GM19240 (cell line): ENCODE data around the gene PTPRN2.
A peak's percentile ranks its signal among the peaks of the same experiment; 100 is the strongest.

Source experiments
- DNase-seq: peaks from one replicate; pipeline ENCODE4 v3.0.0; 2011; ENCODE audit warnings: low spot score; ENCODE audit not compliant: insufficient read length

The PTPRN2 gene

DNA sequence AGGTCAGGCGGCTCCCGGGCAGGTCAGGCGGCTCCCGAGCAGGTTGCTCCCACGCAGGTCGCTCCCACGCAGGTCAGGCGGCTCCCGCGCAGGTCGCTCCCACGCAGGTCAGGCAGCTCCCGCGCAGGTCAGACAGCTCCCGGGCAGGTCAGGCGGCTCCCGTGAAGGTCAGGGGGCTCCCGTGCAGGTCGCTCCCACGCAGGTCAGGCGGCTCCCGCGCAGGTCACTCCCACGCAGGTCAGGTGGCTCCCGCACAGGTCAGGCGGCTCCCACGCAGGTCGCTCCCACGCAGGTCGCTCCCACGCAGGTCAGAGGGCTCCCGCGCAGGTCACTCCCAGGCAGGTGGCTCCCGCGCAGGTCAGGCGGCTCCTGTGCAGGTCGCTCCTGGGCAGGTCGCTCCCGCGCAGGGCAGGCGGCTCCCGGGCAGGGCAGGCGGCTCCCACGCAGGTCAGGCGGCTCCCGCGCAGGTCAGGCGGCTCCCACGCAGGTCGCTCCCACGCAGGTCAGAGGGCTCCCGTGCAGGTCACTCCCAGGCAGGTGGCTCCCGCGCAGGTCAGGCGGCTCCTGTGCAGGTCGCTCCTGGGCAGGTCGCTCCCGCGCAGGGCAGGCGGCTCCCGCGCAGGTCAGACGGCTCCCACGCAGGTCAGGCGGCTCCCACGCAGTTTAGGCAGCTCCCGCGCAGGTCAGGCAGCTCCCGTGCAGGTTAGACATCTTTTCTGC, 30.7 kb downstream of the PTPRN2 start:
- DNase-seq = no peak

- DNase-seq = no peak
Observed at GRCh38 chr7:158555034-158555520, 32.5 kb downstream of the PTPRN2 start.

GRCh38 chr7:158550886-158551452, 36.7 kb downstream of the PTPRN2 start:
- DNase-seq = no peak

GRCh38 chr7:158550394-158550700, 37.3 kb downstream of the PTPRN2 start:
- DNase-seq = no peak

DNA sequence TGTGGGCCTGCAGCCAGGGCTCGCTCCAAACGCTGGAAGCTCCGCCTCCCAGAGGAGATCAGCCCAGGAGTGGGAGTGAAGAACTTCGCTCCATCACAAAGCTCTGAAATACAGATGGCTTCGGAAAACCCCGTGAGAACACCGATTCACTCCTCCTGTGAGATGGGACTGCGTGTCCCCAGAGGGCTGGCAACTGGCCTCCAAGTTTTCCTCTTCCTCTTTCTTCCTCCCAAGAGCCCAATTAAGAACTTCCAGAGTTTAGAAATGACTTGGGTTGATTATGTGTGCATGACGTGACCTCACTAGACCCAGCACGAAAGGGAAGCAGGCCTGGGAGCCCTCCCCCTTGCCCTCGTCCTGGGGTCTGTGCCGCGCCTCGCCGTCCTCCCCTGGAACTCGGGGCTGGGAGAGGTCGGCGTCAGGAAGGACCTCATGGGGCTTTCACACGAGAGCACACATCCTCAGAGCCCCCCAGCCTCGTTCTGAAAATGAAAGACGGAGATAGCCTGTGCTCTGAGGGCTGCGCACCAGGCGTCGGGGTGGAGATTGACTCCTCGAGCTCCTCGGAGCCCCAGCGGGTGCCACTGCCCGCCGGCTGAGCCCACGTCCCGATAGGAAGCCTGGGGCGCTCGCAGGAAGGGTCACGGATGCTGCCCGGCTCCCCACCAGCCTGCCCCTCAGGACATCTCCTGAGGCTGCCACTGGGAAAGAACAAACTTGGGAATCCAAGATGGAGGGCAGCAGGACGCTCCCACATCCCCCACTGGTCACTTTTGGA, 37.8 kb downstream of the PTPRN2 start:
- no peak for DNase-seq

DNA sequence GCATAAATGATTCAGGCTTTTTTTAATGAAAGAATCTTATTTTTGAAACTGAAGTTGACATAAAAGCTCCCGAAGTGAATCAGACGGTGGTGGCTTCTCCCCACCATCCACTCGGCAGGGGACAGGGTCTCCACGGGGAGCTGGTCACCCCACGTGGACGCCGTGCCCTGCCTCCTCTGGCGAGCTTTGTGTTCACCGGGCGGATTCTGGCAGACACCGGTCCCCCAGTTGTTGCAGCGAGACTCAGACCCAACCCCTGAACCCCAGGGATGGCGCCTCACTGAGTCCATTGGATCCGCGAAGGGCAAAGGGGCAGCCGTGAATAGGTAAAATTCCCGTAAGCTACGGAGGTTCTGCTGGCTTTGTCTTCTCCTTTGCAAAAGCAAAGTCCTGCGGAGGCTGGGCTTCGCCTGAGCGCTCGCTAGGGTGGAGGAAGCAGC, 38.4 kb downstream of the PTPRN2 start:
- DNase-seq = no peak

GRCh38 chr7:158548726-158549125, 38.9 kb downstream of the PTPRN2 start:
- no peak for DNase-seq

DNA sequence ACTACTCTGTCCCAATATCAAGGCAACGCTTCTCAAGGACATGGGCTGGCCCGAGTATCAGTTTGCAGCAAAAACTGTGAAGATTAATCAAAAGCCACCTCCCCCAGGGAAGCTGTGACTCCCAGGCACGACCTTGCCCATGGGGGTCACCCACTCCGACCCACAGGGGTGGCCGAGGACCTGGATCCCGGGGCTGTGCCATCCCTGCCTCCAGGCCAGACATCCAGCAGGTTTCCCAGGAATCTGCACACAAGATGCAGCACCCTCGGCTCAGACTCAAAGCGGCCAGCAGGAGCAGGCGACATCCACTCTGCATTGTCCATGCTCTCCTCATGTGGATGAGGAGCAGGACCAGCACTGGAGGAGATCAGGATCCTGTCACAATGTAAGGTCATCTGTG, 39.8 kb downstream of the PTPRN2 start:
- DNase-seq = no peak

DNA sequence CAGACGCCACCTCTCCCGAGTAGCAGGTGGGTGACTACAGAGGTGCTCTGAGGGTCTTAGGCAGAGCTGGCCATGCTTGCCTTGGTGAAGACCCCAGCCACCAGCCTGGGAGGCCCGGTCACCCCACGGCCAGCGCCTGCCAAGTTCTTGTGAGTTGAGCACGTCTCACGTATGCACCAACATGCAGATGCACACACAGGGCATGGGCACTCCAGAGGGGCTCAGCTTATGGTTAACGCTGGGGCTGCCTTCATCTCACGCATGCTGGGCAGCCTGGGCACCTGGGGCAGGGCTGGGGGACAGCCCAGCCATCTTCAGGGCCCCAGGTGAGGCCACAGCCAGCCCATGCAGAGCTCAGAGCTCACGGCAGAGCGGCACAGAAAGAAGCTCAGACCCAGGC, 41.0 kb downstream of the PTPRN2 start:
- no peak for DNase-seq

DNA sequence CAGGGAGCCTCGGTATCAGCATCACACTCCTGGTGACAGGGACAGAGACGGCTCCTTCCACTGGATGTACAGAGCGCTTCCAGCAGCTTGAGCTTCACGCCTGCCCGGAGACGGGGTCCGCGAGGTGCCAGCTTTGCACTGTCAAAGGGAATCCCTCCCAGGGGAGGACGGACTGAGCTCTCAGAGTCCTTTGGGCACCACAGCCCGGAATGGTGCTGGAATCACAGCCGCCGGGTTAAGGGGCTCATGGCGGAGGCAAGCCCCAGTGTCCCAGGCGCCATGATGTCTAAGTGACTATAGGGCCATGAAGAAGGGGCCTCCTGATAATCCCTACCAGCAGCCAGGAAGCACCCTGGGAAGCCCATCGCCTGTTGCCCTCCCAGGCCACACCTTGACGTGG, 41.4 kb downstream of the PTPRN2 start:
- no peak for DNase-seq

DNA sequence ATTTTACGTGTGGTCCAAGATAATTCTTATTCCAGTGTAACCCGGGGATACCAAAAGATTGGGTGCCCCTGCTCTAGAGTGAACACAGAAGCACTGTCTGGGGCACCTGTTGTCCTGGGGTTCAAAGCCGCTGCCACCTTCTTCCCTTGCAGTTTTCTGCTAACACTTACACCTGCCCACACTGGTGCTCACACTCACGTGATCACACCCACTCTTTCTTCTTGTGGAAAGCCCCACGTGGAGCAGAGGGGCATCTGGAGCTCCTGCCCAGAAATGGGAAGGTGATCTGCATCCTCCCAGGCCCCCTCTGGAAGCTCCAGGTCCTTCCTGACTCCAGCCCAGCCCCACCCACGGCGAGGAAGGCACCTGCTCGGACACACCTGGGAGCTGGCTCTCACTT, 42.9 kb downstream of the PTPRN2 start:
- DNase-seq = no peak

GRCh38 chr7:158543840-158544239, 43.8 kb downstream of the PTPRN2 start:
- no peak for DNase-seq

- DNase-seq = no peak
Observed at GRCh38 chr7:158542651-158543566, 44.7 kb downstream of the PTPRN2 start.

DNA sequence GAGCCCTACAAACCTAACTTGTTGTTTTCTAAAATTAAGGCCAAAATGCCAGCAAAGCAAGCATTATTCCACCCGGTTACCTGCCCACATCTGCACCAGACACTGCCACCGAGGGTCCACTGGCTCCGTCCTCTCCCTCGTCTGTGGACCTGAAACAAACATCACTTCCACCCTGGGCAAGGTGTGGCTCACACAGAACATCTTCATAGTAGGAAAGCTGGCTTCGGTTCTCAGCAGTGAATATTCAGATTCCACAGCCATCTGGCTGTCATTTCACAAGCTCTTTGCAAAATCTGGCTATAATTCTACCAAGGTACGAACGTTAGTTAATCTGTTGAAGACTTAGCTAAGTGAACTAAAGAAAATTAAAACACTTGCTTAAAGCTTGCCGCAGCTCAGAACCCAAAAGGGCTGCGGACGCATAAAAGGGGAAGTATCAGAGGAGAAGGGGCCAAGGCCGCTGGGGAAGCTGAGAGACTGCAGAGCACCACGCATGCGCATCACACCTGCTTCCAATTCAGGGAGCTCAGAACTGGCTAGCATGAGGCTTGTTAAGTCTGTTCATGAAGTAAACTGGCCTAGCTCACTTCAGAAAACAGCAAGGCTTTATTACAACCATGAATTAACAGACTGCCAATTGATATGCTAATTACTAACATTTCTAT, 46.1 kb downstream of the PTPRN2 start:
- peak; percentile 23 for DNase-seq

- DNase-seq = no peak
Observed at GRCh38 chr7:158539711-158540146, 47.9 kb downstream of the PTPRN2 start.

DNA sequence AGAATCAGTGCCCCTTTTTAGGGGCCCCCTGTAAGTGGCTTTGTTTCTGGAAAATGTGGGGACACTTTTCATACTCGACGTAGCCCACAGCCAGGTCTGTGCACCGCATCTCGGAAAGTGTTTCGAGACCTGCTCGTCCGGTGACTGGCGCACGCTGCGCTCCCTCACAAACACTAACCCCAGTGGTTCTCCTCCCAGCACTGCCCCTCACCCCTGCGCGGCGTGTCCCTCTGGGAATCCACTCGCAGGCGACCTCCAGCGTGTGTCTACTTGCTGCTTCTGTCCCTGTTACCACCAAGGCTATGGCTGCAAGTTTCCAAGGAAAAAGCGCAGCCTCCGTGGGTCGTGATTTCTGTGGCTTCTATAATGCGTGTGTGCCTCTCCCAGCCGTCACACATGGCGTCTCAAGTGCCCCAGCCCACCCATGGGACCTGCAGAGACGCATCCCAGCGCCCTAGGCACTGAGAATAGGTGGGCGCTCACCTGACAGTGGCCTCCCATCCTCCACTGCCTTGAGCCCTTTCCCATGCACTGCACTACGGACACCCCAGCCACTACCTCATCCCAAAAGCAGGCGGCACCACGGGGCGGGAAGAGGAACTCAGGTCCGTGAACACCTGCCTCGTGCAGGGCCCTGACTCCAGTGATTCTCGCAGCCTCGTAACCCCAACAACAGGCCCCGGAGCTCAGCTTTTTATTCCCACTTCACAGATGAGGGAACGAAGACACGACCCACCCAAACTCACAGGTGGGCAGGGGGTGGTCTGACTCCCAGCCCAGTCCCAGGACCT, 49.3 kb downstream of the PTPRN2 start:
- DNase-seq = no peak

GRCh38 chr7:158537516-158537882, 50.1 kb downstream of the PTPRN2 start:
- DNase-seq = no peak

GRCh38 chr7:158536871-158537515, 50.6 kb downstream of the PTPRN2 start:
- no peak for DNase-seq

DNA sequence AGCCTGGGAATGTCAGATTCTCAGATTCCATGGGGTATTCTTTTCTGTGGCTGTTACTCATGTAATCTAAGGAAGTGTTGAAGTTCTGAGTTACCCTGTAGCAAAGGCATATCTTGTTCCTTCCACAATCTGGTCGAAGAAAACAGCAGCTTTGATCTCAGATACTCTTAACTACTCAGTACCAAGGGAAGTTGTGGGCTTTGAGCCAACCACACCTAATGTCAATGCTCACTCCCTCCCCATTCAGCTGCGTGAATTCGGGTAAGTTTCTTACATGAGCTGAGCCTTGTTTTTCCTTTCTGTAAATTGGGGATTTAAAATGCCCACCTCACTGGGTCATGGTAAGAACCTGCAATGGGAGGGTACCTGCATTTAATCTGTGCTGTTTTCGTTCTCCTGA, 52.5 kb downstream of the PTPRN2 start:
- no peak for DNase-seq

DNA sequence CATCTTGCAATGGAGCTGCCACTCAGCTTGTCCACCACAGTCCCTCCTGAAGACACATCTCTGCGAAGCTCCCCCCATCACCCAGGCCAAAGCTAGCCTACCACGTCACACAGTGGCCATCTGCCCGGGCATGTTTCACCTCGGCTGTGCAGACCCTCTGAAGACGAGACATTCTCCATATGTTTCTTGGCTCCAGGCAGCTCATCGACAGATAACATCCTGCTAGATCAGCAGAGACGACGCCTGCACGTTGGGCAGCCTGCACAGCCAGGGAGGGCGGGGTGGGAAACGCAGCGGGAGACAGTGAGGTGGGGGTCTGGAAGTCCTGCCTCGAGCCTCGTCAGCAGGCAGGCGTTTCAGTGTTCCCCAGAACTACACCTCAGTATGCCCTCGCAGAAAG, 53.0 kb downstream of the PTPRN2 start:
- DNase-seq = no peak
